ENCODE measurements around the gene HSD3B7.

HSD3B7 gene

GRCh38 chr16:31023627-31024226, 38.7 kb downstream of the HSD3B7 start:
- DNase-seq (ENCODE audit: low spot score), result no peak

GRCh38 chr16:31025339-31025738, 40.3 kb downstream of the HSD3B7 start:
- DNase-seq (ENCODE audit: low spot score), result no peak

- DNase-seq (ENCODE audit: low spot score), result no peak
Observed at GRCh38 chr16:31029272-31029671, 44.3 kb downstream of the HSD3B7 start.

GRCh38 chr16:31031276-31031675, 46.3 kb downstream of the HSD3B7 start:
- no peak for DNase-seq (ENCODE audit: low spot score)

- peak; percentile 93 for DNase-seq (ENCODE audit: low spot score)
Observed at GRCh38 chr16:31032736-31033708, 48.0 kb downstream of the HSD3B7 start, which contains the start of gene STX4. STX4 (plus strand) TSS chr16:31033558; CDS start chr16:31033806, 248 bp downstream.

- DNase-seq (ENCODE audit: low spot score), result peak; percentile 99
Observed at GRCh38 chr16:31033709-31034492, 48.9 kb downstream of the HSD3B7 start.

DNA sequence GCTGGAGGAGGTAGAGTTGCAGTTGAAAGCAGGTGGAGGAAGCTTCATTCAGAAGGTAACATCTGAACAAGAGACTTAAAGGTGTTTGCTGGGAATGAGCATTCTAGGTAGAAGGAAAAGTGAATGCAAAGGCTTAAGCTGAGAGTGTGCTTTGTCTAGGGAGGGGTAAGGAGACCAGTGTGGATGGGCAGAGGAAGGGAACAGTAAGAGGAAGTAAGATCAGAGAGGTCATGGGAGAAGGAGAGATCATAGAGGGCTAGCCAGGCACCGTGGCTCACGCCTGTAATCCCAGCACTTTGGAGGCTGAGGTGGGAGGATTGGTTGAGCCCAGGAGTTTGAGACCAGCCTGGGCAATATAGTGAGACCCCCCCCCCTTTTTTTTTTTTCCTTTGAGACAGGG, 51.7 kb downstream of the HSD3B7 start:
- no peak for DNase-seq (ENCODE audit: low spot score)

All from hepatic stellate cell (primary cell).